ELF-1 (cell line): ENCODE measurements around the gene ID2.

Experiments used
- DNase-seq: peaks from one replicate; pipeline ENCODE4 v3.0.0-alpha.2; 2016; ENCODE audit warnings: low read depth, low spot score

ID2 gene

DNA sequence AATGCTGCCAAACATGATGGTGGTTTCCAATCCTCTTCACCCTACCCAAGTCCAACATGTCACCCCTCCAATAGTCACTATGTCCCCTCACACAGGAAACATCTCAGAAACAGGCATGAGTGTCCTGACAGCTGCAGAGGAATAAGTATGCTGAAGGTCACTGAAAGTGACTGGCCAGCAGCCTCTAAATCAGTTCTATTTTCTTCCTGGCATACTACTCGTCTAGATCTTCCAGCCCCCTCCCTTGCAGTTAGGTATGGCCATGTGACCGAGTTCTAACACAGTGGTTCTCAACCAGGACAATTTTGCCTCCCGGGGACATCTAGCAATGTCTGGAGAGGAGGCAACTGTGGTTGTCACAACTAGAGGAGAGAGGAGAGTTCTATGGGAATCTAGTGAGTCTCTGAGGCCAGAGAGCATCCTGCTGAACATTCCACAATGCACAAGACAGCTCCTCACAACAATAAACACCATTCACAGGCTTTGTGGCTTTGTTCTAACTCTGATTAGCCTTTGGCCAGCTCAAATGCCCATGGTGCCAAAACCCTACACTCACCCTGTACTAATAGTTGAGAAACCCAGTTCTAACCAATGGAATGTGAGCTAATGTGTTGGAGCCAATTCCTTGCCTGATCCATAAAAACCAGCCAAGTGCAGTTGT is 12.6 kb upstream of the ID2 start:
- DNase-seq, result no peak

DNA sequence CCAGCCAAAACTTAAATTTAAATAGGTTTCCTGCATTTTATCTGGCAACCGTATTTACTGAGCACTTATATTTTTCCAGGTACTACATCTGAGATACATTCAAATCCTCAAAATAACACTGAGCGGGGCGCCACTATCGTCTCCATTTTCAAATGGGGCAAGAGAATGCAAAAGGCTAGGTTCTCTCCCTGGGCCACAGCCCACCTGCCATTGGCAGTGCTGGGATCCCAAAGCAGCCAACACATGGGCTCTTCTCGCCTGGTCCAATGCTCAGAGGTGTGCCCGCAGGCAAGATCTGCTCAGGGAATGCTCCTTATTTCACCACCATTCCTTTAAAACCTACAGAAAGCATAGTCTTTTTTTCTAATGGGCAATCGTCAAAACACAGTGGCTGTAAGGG is 11.3 kb upstream of the ID2 start:
- DNase-seq, result no peak

GRCh38 chr2:8671176-8671575 is 10.7 kb upstream of the ID2 start:
- DNase-seq, result no peak

- no peak for DNase-seq
These were observed 10.1 kb upstream of the ID2 start for GRCh38 chr2:8671802-8672201.

- DNase-seq, result no peak
These were observed 8.9 kb upstream of the ID2 start for GRCh38 chr2:8672940-8673339.

- no peak for DNase-seq
These were observed 8.5 kb upstream of the ID2 start for GRCh38 chr2:8673381-8673780.

GRCh38 chr2:8674420-8675009 is 7.3 kb upstream of the ID2 start:
- DNase-seq, result no peak

DNA sequence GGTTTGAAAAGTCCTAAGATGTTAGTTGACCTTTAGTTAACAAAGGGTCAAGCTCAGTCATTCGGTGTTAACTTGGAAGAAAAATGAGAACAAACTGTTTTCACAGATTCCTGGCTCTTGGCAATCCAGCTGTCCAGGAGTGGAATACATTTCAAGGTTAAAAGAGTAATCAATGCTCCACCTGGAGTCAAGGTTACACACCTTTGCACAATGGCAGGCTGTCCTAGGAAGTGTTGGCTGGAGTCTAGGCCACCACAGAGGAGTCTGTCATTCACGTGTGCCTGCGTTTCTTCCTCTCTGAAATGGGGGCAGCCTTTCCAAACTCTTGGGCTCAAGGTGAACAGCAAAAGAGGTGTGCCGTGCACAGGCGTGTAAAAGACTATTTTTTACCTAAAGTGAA is 6.3 kb upstream of the ID2 start:
- DNase-seq, result no peak

- DNase-seq, result peak; percentile 72
These were observed 5.5 kb upstream of the ID2 start for GRCh38 chr2:8676191-8676920.

- DNase-seq, result peak; percentile 60
These were observed 4.8 kb upstream of the ID2 start for GRCh38 chr2:8676921-8677645.

DNA sequence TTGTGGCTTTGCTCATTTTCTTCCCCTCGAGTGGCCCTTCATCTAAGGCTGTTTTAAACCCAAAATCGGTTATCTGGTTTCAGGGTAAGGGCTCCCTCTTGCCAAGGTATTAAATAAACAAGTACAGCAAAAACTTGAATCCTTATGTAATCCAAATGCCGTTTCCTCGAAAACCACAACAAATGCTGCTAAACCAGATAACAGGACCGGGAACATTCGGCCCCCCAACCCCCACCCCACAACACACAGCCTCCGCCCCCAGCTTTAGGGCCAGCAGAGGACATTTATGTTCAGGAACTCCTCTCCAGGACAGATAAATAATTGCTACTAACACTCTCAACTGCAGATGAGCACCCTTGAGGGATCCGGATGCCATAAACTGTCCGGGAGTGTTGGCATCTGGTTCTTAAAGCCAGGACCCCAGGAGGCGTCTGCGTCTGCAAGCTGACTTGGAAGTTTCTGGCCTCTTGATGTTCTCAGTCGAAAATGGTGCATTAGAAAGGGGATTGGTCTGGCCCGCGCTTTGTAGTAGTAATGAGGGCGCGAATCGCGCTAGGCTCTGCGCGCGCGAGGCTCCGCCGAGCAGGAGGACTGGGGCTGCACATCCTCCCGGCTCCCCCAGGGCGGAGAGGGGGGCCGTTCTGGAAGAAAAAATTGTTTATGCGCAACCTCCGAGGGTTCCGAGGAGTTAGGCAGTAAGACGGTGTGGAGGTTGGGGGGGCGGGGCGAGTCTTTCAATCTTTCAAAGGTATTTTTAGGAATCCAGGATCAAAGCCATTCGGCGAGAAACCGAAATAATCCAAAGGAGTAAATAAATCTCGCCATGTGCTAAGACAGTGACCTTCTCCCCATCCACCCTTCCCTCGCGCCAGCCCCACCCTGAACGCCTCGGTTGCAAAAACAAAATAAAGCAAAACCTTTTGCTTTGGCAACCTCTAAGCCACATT is 3.9 kb upstream of the ID2 start:
- peak; percentile 94 for DNase-seq

DNA sequence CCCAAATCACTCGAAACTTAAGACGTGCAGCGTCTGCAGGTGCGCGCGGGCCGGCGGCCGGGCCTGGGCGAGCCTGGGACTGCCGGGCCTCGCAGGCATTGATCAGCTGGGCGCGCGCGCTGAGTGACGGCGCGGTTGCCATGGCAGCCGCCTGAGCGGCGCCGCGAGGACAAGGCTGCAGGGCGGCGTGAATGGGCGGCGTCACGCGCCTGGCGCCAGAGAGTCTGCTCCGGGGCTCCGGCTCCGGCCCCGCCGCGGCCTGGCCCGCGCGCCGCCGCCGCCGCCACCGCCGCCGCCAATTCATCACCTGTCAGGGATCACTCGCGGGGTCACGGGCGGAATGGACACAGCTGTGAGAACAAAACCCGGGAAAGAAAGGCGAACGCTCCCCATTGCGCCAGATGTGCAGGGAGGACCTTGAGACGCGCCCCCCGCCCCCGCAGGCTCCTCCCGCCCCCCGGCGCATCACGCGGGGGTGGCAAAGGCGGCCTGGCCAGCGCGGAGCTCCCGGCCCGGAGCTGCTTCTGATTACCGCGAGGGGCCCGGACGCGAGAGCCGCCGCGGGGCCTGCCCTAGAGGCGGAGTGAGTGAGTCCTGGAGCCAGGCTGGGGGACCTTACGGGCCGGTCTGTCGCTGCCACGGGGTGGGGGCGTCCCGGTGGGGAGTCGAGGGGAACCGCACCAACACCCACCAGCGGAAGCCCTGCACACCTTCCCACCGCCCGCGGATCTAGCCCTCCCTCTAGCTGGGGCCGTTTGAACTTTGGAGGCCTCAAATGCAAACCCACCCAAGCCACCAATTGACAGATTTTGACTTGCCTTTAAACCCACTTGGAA is 2.9 kb upstream of the ID2 start:
- DNase-seq, result peak; percentile 97

GRCh38 chr2:8679567-8679826 is 2.4 kb upstream of the ID2 start:
- no peak for DNase-seq

GRCh38 chr2:8679827-8680731 is 1.8 kb upstream of the ID2 start:
- peak; percentile 64 for DNase-seq

GRCh38 chr2:8680822-8681760 is 765 bp upstream of the ID2 start:
- DNase-seq, result peak; percentile 95

DNA sequence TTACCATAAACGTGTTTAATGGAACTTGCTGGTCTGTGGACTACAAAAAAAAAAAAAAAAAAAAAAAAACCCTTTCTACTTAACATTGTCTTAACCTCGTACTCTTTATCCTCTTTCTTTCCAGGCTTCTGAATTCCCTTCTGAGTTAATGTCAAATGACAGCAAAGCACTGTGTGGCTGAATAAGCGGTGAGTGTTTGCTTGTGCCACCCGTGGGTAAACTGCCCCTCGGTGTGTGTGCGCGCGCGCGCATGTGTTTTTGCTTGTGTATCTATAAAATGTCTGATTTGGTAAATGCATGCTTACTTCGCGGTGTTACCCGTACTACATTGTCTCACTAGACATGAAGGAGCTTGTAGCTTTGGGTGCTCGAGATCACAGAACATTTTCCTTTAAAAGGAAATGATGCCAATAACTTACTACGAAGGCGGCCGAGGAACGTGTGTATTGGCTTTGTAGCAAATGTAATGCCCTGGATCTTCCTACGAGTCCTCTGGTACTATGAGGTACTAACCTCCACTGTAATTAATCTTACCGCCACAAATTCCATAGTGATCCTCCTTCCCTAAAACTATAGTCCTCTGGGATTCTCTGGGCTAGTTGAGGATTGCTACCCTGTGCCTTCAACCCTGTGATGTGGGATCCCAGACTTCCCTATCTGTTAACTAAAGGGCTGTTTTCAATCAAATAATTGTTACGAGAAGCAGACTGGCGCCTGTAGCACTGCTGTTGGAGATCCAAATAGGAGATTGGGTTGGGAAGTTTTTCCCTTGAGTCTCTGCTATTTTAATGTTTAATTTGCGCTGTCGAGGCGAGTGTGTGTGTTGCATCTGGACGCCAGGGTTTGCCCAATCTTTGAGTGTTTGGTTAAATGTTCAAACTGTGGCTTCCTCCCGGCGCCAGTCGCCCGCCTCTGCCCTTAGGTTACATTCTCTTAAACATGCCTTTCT is 1.1 kb downstream of the ID2 start:
- DNase-seq, result peak; percentile 63

DNA sequence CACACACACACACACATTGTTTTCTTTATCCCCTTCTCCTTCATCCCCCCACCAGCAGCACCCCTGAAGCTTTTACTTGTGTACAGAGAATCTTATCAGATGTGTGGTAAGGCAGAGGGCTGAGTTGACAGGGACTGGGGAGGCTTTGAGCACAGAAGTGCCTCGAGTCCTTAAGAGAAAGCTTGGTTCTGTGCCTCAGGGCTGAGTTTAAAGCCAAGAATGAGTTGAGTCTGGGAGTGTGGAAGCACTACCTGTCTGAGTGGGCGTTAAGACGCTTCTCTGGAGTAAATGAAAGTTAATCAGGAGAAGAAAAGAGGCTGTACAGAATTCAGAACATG is 2.7 kb downstream of the ID2 start:
- DNase-seq, result no peak
